HS-27A (cell line): ENCODE measurements around the gene CHRNA7.

Experiments used
- DNase-seq: peaks from one replicate; pipeline ENCODE4 v3.0.0-alpha.2; 2012; ENCODE audit warnings: low read depth, missing footprints

Gene CHRNA7

GRCh38 chr15:32029862-32030781 lies at the start of gene CHRNA7:
TSS of gene CHRNA7 (plus strand) at chr15:32030515. CDS start at chr15:32030595, 80 bp downstream.
- DNase-seq = no peak

GRCh38 chr15:31985607-31986006 lies 44.7 kb upstream of the CHRNA7 start:
- DNase-seq = no peak

- DNase-seq = no peak
These were observed 37.3 kb upstream of the CHRNA7 start for GRCh38 chr15:31993062-31993461.

- DNase-seq = no peak
These were observed 32.6 kb upstream of the CHRNA7 start for GRCh38 chr15:31997711-31998110.

- DNase-seq = no peak
These were observed 26.8 kb upstream of the CHRNA7 start for GRCh38 chr15:32003558-32003957.

GRCh38 chr15:32004249-32004648 lies 26.1 kb upstream of the CHRNA7 start:
- no peak for DNase-seq

- DNase-seq = no peak
These were observed 22.9 kb upstream of the CHRNA7 start for GRCh38 chr15:32007355-32007960.

GRCh38 chr15:32014953-32015352 lies 15.4 kb upstream of the CHRNA7 start:
- no peak for DNase-seq

- DNase-seq = no peak
These were observed 10.2 kb upstream of the CHRNA7 start for GRCh38 chr15:32020156-32020555.

- DNase-seq = no peak
These were observed 1.4 kb upstream of the CHRNA7 start for GRCh38 chr15:32028921-32029320.

GRCh38 chr15:32029409-32029861 lies 880 bp upstream of the CHRNA7 start:
- no peak for DNase-seq

- no peak for DNase-seq
These were observed 480 bp downstream of the CHRNA7 start for GRCh38 chr15:32030795-32031194.

- no peak for DNase-seq
These were observed 3.0 kb downstream of the CHRNA7 start for GRCh38 chr15:32033186-32033890.

- DNase-seq = no peak
These were observed 3.8 kb downstream of the CHRNA7 start for GRCh38 chr15:32034106-32034505.

- no peak for DNase-seq
These were observed 5.0 kb downstream of the CHRNA7 start for GRCh38 chr15:32035285-32035684.

GRCh38 chr15:32036971-32037370 lies 6.7 kb downstream of the CHRNA7 start:
- no peak for DNase-seq

- DNase-seq = no peak
These were observed 11.0 kb downstream of the CHRNA7 start for GRCh38 chr15:32041294-32041693.

- DNase-seq = no peak
These were observed 12.1 kb downstream of the CHRNA7 start for GRCh38 chr15:32042269-32042972.

GRCh38 chr15:32053719-32054118 lies 23.4 kb downstream of the CHRNA7 start:
- DNase-seq = no peak

- no peak for DNase-seq
These were observed 27.6 kb downstream of the CHRNA7 start for GRCh38 chr15:32057876-32058425.

GRCh38 chr15:32060706-32061105 lies 30.4 kb downstream of the CHRNA7 start:
- no peak for DNase-seq

GRCh38 chr15:32067115-32067514 lies 36.8 kb downstream of the CHRNA7 start:
- DNase-seq = no peak
